HepG2 (cell line): Measurements from ENCODE around the gene OR2V2. TPM values are rescaled to one million over a fixed set of nuclear protein-coding genes. Genes with fewer than 3 reads are reported as not detected.

Experiments used
- DMAP1 ChIP-seq: IDR thresholded peaks from 2 replicates; pipeline ENCODE4 v1.6.1; 2016
- HNRNPLL ChIP-seq: fragments of 200-400 bp; formaldehyde crosslinking; IDR thresholded peaks from 2 replicates; pipeline ENCODE4 v1.6.1; 2017; ENCODE audit warnings: mild to moderate bottlenecking, low read depth, low read length; ENCODE audit not compliant: poor library complexity, severe bottlenecking
- IRF1 ChIP-seq: sonication (generic); formaldehyde crosslinking; IDR thresholded peaks from 2 replicates; pipeline ENCODE4 v1.4.0; 2020; ENCODE audit warnings: low read depth, mild to moderate bottlenecking, missing genetic modification reagents
- KIAA2018 ChIP-seq: sonication (generic); formaldehyde crosslinking; IDR thresholded peaks from 2 replicates; pipeline ENCODE4 v1.5.0; 2020; ENCODE audit warnings: mild to moderate bottlenecking, missing genetic modification reagents, borderline replicate concordance
- MYNN ChIP-seq: sonication (generic); formaldehyde crosslinking; IDR thresholded peaks from 2 replicates; pipeline ENCODE4 v1.4.0; 2020; ENCODE audit warnings: mild to moderate bottlenecking, low read depth, missing genetic modification reagents
- NFYB ChIP-seq: sonication (generic); formaldehyde crosslinking; IDR thresholded peaks from 2 replicates; pipeline ENCODE4 v1.4.0; 2020; ENCODE audit warnings: missing genetic modification reagents
- PLSCR1 ChIP-seq: sonication (generic); formaldehyde crosslinking; IDR thresholded peaks from 2 replicates; pipeline ENCODE4 v1.5.0; 2020; ENCODE audit warnings: missing genetic modification reagents, mild to moderate bottlenecking, borderline replicate concordance
- TBP ChIP-seq: sonication (generic); formaldehyde crosslinking; IDR thresholded peaks from 2 replicates; pipeline ENCODE4 v1.5.0; 2020; ENCODE audit warnings: missing genetic modification reagents
- TMF1 ChIP-seq: sonication (generic); formaldehyde crosslinking; IDR thresholded peaks from 2 replicates; pipeline ENCODE4 v1.8.1; 2022; ENCODE audit warnings: low read depth, missing genetic modification reagents
- ZNF337 ChIP-seq: sonication (generic); formaldehyde crosslinking; IDR thresholded peaks from 2 replicates; pipeline ENCODE4 v1.5.1; 2020; ENCODE audit warnings: missing genetic modification reagents, low read depth, mild to moderate bottlenecking, borderline replicate concordance
- polyA plus RNA-seq, 8 experiments: library from polyadenylated mRNA; depleted of rRNA in 3 of 8; stranded (reverse) in 7 of 8; unstranded in 1 of 8; fragments of >200 nt; fragmentation: Illumina TruSeq in 4 of 8; extraction: Trizol in 4 of 8; gene quantifications; 2 replicates each; pipeline versions ENCODE4 v1.2.1 to v1.2.3, GENCODE V29; 2011 to 2016; ENCODE audit warnings: low read depth in 4 of 8, missing spikeins in 1 of 8, mixed read lengths in 1 of 8; ENCODE audit not compliant: insufficient read depth in 1 of 8
- total RNA-seq, 5 experiments: library from RNA; depleted of rRNA; stranded (reverse); fragments of >200 nt; fragmentation: Illumina TruSeq; extraction: Trizol; gene quantifications; 2 replicates each; pipeline ENCODE4 v1.2.3, GENCODE V29; 2016; ENCODE audit warnings: low read depth in 1 of 5
- TF ChIP-seq, protein P1 (sequence below): sonication (generic); formaldehyde crosslinking; IDR thresholded peaks from 2 replicates; pipeline ENCODE4 v1.4.0; 2020; ENCODE audit warnings: missing genetic modification reagents
- TF ChIP-seq, protein P2 (sequence below): sonication (generic); formaldehyde crosslinking; IDR thresholded peaks from 2 replicates; pipeline ENCODE4 v1.5.1; 2020; ENCODE audit warnings: missing genetic modification reagents, mild to moderate bottlenecking, borderline replicate concordance

Gene OR2V2
- total and polyA plus RNA-seq, 2 of the 13 experiments (the other 11 are each of a cell fraction or from before 2014, with no cell fraction given): not detected

DNA sequence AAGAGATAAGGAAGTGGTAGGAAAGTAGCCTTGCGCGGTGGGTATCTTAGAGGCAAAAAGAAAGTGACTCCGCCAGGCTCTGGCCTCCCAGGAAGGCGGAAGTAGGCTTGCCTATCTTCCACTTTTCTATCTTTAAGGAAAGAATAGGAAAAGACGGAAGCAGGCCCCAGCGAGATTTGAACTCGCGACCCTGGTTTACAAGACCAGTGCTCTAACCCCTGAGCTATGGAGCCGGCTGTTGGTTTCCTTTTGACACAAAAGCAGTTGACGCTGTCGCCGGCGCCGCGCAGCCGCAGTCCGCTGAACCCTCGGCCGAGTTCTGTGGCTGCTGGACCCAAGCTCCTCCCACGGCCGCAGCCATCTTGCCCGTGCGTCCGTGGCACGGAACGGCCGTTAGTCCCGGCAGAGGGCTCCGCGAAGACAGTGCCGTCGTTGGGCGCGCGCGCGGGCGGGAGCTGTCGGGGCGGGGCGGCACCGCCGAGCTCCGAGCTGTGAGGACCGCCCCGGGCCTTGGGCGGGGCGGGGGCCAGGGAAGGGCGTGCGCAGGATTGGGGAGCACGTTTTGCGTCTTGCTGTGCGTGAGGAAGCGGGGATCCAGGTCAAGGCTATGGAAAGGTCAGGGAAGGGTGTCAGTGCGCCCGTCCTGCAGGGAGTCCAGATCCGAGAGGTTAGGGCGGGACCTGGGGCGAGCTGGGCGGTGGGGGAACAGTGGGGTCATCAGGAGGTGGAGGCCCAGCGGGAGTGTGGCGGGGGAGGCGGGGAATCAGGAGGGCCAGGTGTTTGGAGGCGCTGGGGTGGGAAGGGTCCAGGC lies 44.3 kb downstream of the OR2V2 start (continued):
- TF ChIP-seq IRF1: peak; percentile 75
- TF ChIP-seq, protein P1, sequence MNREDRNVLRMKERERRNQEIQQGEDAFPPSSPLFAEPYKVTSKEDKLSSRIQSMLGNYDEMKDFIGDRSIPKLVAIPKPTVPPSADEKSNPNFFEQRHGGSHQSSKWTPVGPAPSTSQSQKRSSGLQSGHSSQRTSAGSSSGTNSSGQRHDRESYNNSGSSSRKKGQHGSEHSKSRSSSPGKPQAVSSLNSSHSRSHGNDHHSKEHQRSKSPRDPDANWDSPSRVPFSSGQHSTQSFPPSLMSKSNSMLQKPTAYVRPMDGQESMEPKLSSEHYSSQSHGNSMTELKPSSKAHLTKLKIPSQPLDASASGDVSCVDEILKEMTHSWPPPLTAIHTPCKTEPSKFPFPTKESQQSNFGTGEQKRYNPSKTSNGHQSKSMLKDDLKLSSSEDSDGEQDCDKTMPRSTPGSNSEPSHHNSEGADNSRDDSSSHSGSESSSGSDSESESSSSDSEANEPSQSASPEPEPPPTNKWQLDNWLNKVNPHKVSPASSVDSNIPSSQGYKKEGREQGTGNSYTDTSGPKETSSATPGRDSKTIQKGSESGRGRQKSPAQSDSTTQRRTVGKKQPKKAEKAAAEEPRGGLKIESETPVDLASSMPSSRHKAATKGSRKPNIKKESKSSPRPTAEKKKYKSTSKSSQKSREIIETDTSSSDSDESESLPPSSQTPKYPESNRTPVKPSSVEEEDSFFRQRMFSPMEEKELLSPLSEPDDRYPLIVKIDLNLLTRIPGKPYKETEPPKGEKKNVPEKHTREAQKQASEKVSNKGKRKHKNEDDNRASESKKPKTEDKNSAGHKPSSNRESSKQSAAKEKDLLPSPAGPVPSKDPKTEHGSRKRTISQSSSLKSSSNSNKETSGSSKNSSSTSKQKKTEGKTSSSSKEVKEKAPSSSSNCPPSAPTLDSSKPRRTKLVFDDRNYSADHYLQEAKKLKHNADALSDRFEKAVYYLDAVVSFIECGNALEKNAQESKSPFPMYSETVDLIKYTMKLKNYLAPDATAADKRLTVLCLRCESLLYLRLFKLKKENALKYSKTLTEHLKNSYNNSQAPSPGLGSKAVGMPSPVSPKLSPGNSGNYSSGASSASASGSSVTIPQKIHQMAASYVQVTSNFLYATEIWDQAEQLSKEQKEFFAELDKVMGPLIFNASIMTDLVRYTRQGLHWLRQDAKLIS: no peak
- TF ChIP-seq, protein P2, sequence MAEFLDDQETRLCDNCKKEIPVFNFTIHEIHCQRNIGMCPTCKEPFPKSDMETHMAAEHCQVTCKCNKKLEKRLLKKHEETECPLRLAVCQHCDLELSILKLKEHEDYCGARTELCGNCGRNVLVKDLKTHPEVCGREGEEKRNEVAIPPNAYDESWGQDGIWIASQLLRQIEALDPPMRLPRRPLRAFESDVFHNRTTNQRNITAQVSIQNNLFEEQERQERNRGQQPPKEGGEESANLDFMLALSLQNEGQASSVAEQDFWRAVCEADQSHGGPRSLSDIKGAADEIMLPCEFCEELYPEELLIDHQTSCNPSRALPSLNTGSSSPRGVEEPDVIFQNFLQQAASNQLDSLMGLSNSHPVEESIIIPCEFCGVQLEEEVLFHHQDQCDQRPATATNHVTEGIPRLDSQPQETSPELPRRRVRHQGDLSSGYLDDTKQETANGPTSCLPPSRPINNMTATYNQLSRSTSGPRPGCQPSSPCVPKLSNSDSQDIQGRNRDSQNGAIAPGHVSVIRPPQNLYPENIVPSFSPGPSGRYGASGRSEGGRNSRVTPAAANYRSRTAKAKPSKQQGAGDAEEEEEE: no peak
- peak; percentile 21; the same call in 1 of the 2 replicates for TF ChIP-seq KIAA2018 (CRISPR knock-in tag)
- TF ChIP-seq PLSCR1 (CRISPR knock-in tag): no peak
- peak; percentile 97 for TF ChIP-seq TMF1
- no peak; the same call in none of the 2 replicates for TF ChIP-seq DMAP1 (CRISPR knock-in tag)
- TF ChIP-seq ZNF337: no peak
- TF ChIP-seq TBP (CRISPR knock-in tag): 0 out of 2 replicates have a peak, but pooled peaks have one; percentile 54
- no peak for TF ChIP-seq MYNN (CRISPR knock-in tag)
- peak; percentile 86 for TF ChIP-seq HNRNPLL
- TF ChIP-seq NFYB (CRISPR knock-in tag): no peak; the same call in 1 of the 2 replicates
